ENCODE results near the gene CNTN4.
A peak's percentile ranks its signal among the peaks of the same experiment; 100 is the strongest.

The CNTN4 gene

DNA sequence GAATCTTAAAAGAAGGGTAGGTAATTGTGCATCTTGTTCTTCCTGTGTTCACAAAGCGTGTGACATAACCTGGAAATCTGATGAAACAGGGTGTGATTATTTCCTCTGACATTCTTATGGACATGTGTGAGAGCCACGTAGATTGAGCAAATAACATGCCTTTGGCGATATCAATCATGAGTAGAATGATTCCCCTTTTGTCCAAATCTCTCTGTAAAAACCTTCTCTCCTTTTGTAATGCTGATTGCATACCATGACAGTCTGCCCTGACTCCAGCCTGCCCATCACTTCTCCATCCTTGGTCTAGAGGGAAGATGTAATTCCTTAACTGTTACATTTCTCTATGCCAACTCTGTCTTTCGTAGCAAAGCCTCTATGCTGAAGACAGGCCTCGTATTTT lies 896.5 kb downstream of the CNTN4 start:
- DNase-seq: no peak

DNA sequence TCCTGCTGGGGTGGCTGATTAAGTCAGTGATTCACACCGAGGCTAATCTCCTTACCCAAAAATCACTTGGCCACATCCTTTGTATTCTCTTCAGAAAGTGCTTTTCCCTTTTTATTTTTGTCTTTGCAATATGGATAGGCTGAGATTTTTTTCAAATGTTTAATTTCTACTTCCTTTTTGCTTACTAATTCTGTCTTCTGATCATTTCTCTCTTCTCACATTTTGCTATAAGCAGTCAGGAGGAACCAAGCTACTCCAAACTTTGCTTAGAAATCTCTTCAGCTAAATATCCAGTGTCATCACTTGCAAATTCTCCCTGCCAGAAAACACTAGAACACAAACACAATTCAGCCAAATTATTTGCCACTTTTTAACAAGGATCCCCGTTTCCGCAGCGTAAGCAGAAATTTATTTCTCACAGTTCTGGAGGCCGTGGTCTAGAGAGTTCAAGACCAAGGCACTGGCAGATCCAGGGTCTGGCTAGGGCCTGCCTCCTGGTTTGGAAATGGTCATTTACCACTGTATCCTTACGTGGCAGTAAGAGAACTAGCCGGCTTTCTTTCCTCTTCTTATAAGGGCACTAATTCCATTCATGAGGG lies 906.6 kb downstream of the CNTN4 start:
- DNase-seq: no peak

DNA sequence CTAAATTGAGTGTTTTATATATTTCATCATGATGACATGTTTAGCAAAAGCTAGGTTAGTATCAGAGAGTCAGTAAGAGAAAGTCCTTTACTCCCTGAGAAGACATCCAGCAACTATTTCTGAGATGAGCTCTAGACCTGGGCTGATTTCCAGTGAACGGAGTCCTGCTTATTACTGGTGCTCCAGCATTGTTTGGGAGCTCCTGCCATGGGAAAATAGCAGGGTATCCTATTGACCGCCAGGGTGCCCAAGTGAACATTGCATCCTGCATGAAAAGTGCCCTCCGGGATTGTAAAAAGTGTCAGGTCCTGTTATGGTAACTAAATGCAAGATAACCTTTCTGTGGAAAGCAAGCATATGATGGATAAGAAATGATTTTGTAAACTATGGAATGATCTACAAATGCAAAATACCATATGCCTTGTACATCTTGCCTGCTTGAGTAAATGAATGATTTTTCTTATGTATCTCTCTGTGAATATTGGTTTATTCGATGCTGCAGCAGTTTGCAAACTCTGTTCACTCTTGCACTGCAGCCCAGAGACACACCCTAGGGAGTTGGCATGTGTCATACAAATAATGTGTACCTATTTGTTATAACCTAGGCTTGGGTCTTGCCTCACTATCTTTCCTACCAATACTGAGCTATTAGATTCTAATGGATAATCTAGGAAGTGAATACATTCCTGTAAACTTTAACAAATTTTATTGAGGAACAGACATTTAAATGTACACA lies 914.8 kb downstream of the CNTN4 start:
- no peak for DNase-seq

DNA sequence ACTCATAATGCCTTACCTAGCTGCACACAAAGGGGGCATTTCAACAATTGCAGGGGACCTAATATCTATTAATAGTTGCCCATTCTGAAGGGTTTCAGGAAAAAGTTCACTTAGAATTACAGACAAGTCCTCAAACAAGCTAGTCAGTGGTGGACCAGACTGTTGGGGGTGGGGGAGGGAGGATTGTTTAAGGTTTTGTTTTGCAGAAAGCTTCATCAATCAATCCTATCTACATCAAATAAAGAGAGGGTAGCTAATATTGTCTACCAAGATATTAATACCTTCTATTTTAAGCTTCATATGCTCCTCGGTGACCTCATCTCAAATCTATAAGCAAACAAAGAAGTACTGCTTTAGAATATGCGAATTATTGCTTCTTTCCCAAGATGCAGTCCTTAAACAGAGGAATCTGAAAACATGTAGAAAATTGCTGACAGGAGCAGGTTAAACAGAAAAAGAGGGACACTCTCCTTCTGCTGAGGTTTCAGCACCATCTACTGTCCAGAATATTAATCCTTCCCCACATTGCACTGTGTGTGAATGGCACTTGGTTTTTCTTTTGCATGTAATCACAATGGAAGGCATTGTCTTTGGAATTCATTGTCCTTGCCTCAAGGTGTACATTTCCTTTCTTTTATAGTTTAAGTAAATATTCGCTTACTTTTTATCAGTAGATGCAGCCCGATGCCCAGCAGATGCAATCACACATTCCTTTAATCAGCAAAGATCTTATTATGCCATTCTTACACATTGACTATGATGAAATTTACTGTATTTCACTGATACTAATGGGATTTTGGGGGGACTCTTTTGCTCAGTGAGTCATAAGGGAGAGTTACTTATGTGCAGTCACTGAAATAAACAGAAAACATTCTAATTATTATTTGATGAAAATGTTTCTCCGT lies 916.8 kb downstream of the CNTN4 start:
- no peak for DNase-seq

GRCh38 chr3:3016226-3016625 lies 917.6 kb downstream of the CNTN4 start:
- DNase-seq: no peak

- DNase-seq: no peak
Measured at GRCh38 chr3:3020209-3020608, 921.5 kb downstream of the CNTN4 start.

DNA sequence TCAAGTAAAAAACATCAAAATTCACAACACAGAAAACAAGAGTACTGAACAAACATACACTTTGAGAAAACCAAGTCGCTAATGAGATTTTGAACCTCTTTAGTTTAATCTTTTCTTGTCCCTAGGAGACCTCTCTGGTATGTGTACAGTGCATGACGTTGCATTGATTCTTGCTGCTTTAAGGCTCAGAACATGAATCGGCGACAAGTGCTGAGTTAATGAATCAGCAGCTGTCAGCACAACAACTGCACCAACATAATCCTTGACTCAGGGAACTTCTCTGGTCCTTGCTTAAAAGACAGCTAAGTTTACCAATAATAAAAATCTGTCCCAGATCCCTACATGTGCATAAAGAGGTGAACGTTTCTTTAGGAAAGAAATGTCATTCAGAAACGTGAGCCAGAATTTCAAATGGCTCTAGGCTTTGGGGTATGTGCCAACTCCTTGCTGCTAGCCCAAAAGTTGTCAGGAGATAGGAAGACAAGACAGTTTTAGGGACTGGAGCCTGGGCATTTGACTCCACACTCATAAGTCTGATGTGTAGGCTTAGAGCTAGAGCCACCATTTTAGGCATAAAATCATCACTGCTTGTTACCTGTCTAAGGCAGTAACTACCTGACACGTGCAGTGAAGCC lies 924.6 kb downstream of the CNTN4 start:
- DNase-seq: no peak

GRCh38 chr3:3027976-3028567 lies 929.4 kb downstream of the CNTN4 start:
- DNase-seq: no peak

- DNase-seq: no peak
Measured at GRCh38 chr3:3031326-3031725, 932.7 kb downstream of the CNTN4 start.

GRCh38 chr3:3037156-3037555 lies 938.5 kb downstream of the CNTN4 start:
- DNase-seq: no peak

DNA sequence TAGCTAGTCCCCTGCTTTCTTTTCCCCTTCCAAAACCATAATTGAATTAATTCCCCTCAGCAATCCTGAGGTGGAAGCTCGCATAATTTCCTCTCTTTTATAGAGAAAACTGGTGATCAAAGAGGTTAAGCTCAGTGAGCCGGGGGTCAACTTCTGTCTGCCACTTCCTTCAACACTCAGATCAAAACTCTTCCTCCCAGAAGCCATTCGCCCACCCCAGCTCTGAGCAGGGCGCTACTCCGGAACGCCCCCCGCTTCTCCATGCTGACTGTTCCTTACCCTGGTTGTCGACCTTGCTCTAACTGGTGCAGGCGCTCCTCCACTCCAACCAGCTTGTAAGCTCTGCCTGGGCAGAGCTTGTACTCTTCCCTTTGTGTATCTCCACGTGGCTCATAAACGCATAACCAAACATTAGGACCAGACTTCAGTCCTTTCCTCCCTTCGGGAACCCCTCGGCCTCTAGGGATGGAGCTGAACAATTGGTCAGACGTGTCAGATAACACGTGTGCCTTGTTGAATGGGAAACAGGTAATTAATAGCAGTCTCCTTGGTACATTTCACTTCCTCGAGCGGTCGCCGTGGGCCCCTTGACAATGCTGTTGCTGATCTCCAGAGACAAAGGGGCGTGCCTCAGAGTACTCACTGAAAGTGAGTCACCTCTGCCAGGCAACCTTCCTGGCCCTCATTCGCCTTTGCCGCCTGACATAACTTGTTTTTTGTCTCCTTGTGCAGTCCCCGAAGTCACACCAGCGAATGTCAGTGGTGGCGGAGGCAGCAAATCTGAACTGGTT lies 939.7 kb downstream of the CNTN4 start:
- DNase-seq: no peak

- DNase-seq: peak; percentile 3
Measured at GRCh38 chr3:3053974-3054373, 955.3 kb downstream of the CNTN4 start.

- DNase-seq: no peak
Measured at GRCh38 chr3:3059645-3060044, 961.0 kb downstream of the CNTN4 start.

DNA sequence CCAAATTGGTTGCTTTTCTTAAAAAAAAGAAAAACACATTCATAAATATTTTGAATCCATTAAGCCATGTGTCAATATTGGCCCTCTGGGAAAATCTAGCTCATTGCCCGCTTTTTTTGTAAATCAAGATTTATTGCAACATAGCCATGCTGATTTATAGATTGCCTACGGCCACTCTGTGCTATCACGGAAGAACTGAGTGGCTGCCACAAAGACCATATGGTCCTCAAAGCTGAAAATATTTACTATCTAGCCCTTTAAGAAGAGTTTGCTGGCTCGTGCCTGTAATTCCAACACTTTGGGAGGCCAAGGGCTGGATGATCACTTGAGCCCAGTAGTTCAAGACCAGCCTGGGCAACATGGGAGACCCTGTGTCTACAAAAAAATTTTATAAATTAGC lies 965.6 kb downstream of the CNTN4 start:
- no peak for DNase-seq

GRCh38 chr3:3065876-3066275 lies 967.2 kb downstream of the CNTN4 start:
- no peak for DNase-seq

- DNase-seq: no peak
Measured at GRCh38 chr3:3066378-3066777, 967.7 kb downstream of the CNTN4 start.

GRCh38 chr3:3066910-3067309 lies 968.2 kb downstream of the CNTN4 start:
- no peak for DNase-seq

- DNase-seq: no peak
Measured at GRCh38 chr3:3068358-3068881, 969.8 kb downstream of the CNTN4 start.

DNA sequence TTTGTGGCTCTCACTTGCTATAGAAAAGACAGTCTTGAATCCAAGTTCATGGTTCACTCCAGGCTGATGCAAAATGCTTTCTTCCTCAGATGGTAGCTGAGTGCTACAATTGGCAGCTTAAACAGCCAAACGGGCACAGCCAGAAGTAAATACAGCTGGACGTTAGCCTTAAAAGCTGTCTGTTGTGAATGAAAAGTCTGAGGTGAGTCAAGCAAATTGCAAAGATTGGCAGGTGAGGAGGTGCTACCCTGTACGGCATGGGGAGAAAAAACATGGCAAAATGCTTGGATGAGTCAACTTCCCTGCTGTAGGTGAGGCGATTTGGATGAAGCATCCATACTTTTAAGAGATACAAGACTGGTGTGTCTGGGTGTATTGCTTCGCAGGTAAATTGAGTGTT lies 971.1 kb downstream of the CNTN4 start:
- no peak for DNase-seq

GRCh38 chr3:3071136-3071535 lies 972.5 kb downstream of the CNTN4 start:
- DNase-seq: no peak

DNA sequence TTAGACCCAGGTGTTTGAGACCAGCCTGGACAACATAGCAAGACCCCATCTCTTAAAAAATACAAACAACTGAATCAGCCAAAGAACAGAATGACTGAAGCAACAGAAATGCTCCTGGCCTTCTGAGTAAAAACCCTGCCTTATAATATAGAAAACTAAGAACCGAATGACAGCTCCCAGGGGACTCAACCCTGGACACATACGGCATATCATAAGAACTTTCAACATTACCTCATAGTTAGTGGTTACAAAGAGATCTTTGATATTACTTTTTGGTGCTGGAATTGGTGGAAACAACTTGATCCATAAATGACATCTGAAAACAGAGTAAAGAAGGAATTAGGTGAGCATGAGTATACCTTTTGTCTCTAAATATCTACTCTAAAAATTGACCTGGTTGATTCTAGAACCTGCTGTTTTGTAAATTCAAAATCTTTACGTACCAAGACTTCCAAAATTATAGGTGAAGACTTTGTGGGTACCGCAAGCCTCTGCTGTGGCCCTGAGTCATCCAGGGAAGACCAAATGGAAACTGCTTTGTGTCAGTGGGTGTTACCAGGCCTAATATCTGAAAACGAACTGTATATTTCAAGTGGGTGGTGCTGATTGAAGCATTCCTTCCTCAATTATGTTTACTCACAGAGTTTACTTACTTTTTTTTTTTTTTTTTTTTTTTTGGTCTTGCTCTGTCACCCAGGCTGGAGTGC lies 976.0 kb downstream of the CNTN4 start:
- DNase-seq: no peak

All from NCI-H226 (cell line).